Thyroid gland (tissue), 4 donors: ENCODE measurements around the gene ELFN2. TPM values are rescaled to one million over a fixed set of nuclear protein-coding genes. Genes with fewer than 3 reads are reported as not detected.

Experiments used
- DNase-seq, 2 donors: peaks; one replicate each; pipeline ENCODE4 v3.0.0-alpha.2; 2019
- H3K27ac ChIP-seq, 3 donors: fragments of 200-600 bp; sonication (generic); 1 replicate in 2 of 3; 2 replicates in 1 of 3; pipeline ENCODE4 v1.5.1; 2016 to 2019; ENCODE audit warnings: mild to moderate bottlenecking in 1 of 3, moderate library complexity in 1 of 3
- H3K27me3 ChIP-seq: fragments of 200-600 bp; sonication (generic); one replicate; pipeline ENCODE4 v1.5.1; 2019
- H3K36me3 ChIP-seq, 2 donors: fragments of 200-600 bp; sonication (generic); one replicate each; pipeline ENCODE4 v1.5.1; 2016 to 2019
- H3K4me1 ChIP-seq, 2 donors: fragments of 200-600 bp; sonication (generic); one replicate each; pipeline ENCODE4 v1.5.1; 2017 to 2019
- H3K4me3 ChIP-seq, 3 donors: fragments of 200-600 bp; sonication (generic); replicated peaks in 1 of 3; 1 replicate in 2 of 3; 2 replicates in 1 of 3; pipeline ENCODE4 v1.5.1; 2016; ENCODE audit warnings: mild to moderate bottlenecking in 1 of 3
- H3K9me3 ChIP-seq: fragments of 200-600 bp; sonication (generic); one replicate; pipeline ENCODE4 v1.5.1; 2017
- CTCF ChIP-seq, 6 experiments: fragments of 200-600 bp in 3 of 6; fragments of 450-650 bp in 3 of 6; sonication (generic) in 3 of 6; IDR thresholded peaks; one replicate each; pipeline ENCODE4 v1.5.1; 2016 to 2019; ENCODE audit warnings: antibody characterized with exemption in 6 of 6, mild to moderate bottlenecking in 2 of 6, inconsistent platforms in 1 of 6, moderate library complexity in 1 of 6
- POLR2A ChIP-seq, 2 donors: fragments of 450-650 bp; IDR thresholded peaks; one replicate each; pipeline ENCODE4 v1.6.1; 2017; ENCODE audit warnings: antibody characterized with exemption in 2 of 2, mild to moderate bottlenecking in 2 of 2, moderate library complexity in 1 of 2
- WGBS, 2 donors: methylation state at CpG; one replicate each; pipeline ENCODE4 v1.1.5; 2017; 5-methylcytosine and 5-hydroxymethylcytosine counted together
- intact Hi-C: fragments of 100-400 bp; cut with DNase I; formaldehyde crosslinking; loops from one replicate; pipeline ENCODE4 v1.15.1; 2023
- total RNA-seq, 4 donors: library from RNA; depleted of rRNA; stranded (reverse); fragments of >200 nt; gene quantifications; one replicate each; pipeline ENCODE4 v1.2.3, GENCODE V29; 2016

Gene ELFN2
- under 1 TPM in 1 of 4 donors, not detected in 3; 0.05 TPM for total RNA-seq

GRCh38 chr22:37427135-37427710 lies at the start of gene ELFN2:
Gene ELFN2, minus strand, starts transcription at chr22:37427479. Its CDS starts 51,945 bp downstream, at chr22:37375534.
- DNase-seq, result peak; percentile 39 to 45
- Histone ChIP-seq H3K4me3 (peak within 1 kb of the TSS in 1 of 3 donors; percentile 38), H3K27ac (no peak within 1 kb of the TSS), H3K27me3 (peaks cover 23% of the 10 kb centered on the region), H3K9me3 (no peaks in the 10 kb centered on the region), H3K36me3 (no peaks in the 10 kb centered on the region), H3K4me1 (peaks cover 0 to 15% of the 10 kb centered on the region in 2 donors)
- TF ChIP-seq POLR2A (IDR thresholded peaks at IDR 0.05), result no peak
- no peak for TF ChIP-seq CTCF (IDR thresholded peaks at IDR 0.05)
- WGBS, 2 donors, result 0% methylated on average over 10 to 29 of the region's 72 CpGs
- intact Hi-C loops, result no loop called here

GRCh38 chr22:37476389-37477329 lies 49.4 kb upstream of the ELFN2 start:
- TF ChIP-seq POLR2A (IDR thresholded peaks at IDR 0.05) (no peak), CTCF (IDR thresholded peaks at IDR 0.05) (no peak)
- no peak for DNase-seq
- Histone ChIP-seq H3K9me3 (no peaks in the 10 kb centered on the region), H3K27ac (no peak overlapping the region), H3K27me3 (no peaks in the 10 kb centered on the region), H3K36me3 (no peaks in the 10 kb centered on the region), H3K4me3 (no peak overlapping the region), H3K4me1 (no peaks in the 10 kb centered on the region)
- intact Hi-C loops, result no loop called here
- 68 to 81% methylated on average over 10 to 14 of the region's 14 CpGs for WGBS, 2 donors

- Histone ChIP-seq H3K4me1 (no peaks in the 10 kb centered on the region), H3K36me3 (no peaks in the 10 kb centered on the region), H3K27ac (no peak overlapping the region), H3K27me3 (no peaks in the 10 kb centered on the region), H3K4me3 (no peak overlapping the region), H3K9me3 (no peaks in the 10 kb centered on the region)
- TF ChIP-seq POLR2A (IDR thresholded peaks at IDR 0.05) (no peak), CTCF (IDR thresholded peaks at IDR 0.05) (no peak)
- 82 to 84% methylated on average over 11 of the region's 11 CpGs for WGBS, 2 donors
- no peak for DNase-seq
- intact Hi-C loops, result no loop called here
Observed at GRCh38 chr22:37474447-37475090, 47.3 kb upstream of the ELFN2 start.

GRCh38 chr22:37473437-37473946 lies 46.2 kb upstream of the ELFN2 start:
- no peaks in the 10 kb centered on the region for H3K36me3 ChIP-seq
- no peak for DNase-seq
- H3K27ac ChIP-seq, result no peak overlapping the region
- no peaks in the 10 kb centered on the region for H3K4me1 ChIP-seq
- 67 to 83% methylated on average over 5 to 7 of the region's 8 CpGs for WGBS, 2 donors
- H3K4me3 ChIP-seq, result no peak overlapping the region
- no peaks in the 10 kb centered on the region for H3K9me3 ChIP-seq
- intact Hi-C loops, result no loop called here
- TF ChIP-seq CTCF (IDR thresholded peaks at IDR 0.05) (no peak), POLR2A (IDR thresholded peaks at IDR 0.05) (no peak)
- no peaks in the 10 kb centered on the region for H3K27me3 ChIP-seq
